Measurements from ENCODE around the gene NT5DC1. TPM values are rescaled to one million over a fixed set of nuclear protein-coding genes. Genes with fewer than 3 reads are reported as not detected.

Gene NT5DC1
- total RNA-seq, 8 experiments from 2014 or later = 6.0 to 27.8 (median 10.3) TPM

DNA sequence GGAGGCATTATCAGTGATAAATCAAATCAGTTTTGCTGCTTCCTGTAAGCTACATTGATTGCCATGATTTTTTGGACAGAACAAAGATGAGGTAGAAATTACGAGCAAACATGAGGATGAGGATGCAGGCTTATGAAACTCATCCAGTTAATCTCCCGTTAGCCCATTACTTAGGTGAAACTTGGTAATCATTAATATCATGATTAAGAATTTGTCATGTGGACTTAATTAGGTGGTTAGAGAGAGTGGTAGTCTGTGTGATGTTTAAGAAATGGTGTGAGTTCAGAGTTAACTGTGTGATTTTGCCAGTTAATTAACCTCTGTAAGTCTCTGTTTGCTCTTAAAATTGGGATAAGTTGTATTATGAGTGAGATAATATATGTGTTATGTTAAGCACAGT, 91.2 kb downstream of the NT5DC1 start:
- Histone ChIP-seq H3K27ac (no peak overlapping the region), H3K4me1 (replicated peaks in 1 of 2) (no peaks in the 10 kb centered on the region), H3K4me3 (no peak overlapping the region)
- in situ Hi-C loops (cut with MboI; ENCODE audit: low pct_unique_long_range_greater_than_20kb in 2 of 9, low sequenced_read_pairs in 9 of 9, unreplicated experiment in 9 of 9) = no loop called here
- 80 to 100% (median 100%) methylated on average over 2 of the region's 2 CpGs; no CpG with 5 or more reads in 1 of the 10 experiments for WGBS, 10 experiments
- no peak for ATAC-seq (replicated peaks in 6 of 8)

DNA sequence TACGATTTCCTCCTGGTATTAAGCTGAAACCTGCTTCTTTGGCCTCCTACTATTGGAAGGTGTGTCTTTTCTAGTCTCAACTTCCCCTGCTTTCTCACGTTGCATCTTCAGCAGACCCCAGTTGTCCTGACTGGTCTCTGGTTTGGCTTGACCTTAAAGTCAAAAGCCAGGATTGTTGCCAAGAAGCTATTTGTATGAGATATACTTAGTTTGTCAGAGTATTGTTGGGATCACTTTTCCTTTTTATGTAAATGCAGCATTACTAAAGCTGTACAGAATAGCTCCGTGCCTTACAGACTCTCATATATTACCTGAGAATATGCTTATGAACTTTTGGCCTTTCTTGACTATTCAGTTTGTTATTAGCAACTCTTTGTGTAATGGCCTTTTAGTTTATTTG, 92.1 kb downstream of the NT5DC1 start:
- Histone ChIP-seq H3K4me3 (no peak overlapping the region), H3K27ac (no peak overlapping the region), H3K4me1 (replicated peaks in 1 of 2) (no peaks in the 10 kb centered on the region)
- in situ Hi-C loops (cut with MboI; ENCODE audit: low pct_unique_long_range_greater_than_20kb in 2 of 9, low sequenced_read_pairs in 9 of 9, unreplicated experiment in 9 of 9) = no loop called here
- 57 to 89% (median 79%) methylated on average over 1 to 3 of the region's 3 CpGs for WGBS, 10 experiments
- no peak for ATAC-seq (replicated peaks in 6 of 8)

DNA sequence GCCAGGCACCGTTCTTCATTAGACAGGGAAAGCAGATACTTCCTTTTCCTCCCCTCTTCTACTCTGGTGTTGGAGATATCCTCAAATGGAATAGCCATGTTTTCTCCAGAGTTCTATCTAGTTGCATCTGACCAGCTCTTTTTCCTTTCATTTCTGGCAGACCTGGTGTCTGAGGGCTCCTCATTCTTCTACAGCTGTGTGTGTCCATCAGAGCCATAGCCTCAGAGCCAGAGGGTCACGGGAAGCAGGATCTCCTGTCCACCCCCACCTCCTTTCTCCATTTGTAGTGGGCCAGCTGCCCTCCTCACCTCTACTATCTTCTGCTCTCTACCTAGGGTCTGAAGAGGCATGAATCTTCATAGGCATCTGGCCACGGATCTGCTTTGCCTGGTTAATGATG, 96.2 kb downstream of the NT5DC1 start:
- ATAC-seq (replicated peaks in 6 of 8) = no peak
- in situ Hi-C loops (cut with MboI; ENCODE audit: low pct_unique_long_range_greater_than_20kb in 2 of 9, low sequenced_read_pairs in 9 of 9, unreplicated experiment in 9 of 9) = no loop called here
- H3K4me1 ChIP-seq (replicated peaks in 1 of 2) = no peaks in the 10 kb centered on the region
- H3K4me3 ChIP-seq = no peak overlapping the region
- H3K27ac ChIP-seq = no peak overlapping the region
- 40 to 100% (median 94%) methylated on average over 1 to 3 of the region's 3 CpGs; no CpG with 5 or more reads in 3 of the 10 experiments for WGBS, 10 experiments

DNA sequence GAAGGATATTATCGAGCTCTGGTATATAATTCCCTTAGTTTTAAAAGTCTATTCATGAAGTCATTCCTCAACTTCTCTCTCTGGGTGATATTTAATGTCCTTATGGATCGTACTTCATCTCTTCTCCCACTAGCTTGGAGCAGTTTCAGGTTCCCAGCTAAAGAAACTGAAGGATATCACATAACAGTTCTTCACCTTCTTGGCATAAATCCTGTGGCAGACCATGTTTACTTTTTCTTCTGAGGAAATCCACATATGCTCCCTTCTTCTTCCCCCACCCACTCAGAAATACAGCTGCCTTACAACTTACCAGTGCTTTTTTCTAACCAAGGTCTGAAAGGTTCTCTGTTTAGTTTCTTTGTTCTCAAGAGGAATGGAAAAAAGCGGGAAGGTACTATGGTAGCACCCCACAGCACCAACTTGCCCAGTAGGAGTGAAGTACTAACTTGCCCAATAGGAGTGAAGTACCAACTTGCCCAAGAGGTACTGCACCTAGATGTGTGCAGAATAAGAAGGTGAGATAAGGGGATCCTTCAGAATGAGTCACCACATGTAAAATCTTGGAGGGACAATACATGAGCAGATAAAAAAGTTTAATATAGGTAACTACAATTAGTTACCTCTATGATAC, 100.1 kb downstream of the NT5DC1 start:
- no peak overlapping the region for H3K4me3 ChIP-seq
- in situ Hi-C loops (cut with MboI; ENCODE audit: low pct_unique_long_range_greater_than_20kb in 2 of 9, low sequenced_read_pairs in 9 of 9, unreplicated experiment in 9 of 9) = loop anchor here in 1 of 9 experiments (25.0 kb wide), 1 partner anchor 88 kb away; the partner anchor contains the start of gene NT5DC1
- 78 to 100% (median 99%) methylated on average over 2 to 3 of the region's 3 CpGs for WGBS, 10 experiments
- ATAC-seq (replicated peaks in 6 of 8) = no peak
- H3K27ac ChIP-seq = no peak overlapping the region
- no peaks in the 10 kb centered on the region for H3K4me1 ChIP-seq (replicated peaks in 1 of 2)

DNA sequence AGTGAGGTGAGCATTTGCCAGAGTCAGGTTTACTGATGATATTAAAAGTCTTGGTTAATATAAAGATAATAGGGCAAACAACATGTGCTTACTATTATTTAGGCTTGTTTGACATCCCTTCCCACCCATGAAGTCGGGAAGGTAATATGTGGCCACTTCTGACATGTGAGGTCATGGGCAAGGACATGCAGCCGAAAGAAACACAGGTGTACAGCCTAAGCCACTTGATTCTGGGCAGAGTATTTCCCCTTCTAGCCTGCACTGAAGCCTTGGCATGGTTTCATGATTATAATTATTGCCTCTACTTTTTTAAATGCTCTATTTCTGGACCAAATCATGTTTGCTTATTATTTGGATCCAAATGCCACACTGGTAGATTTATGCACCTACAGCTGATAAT, 100.9 kb downstream of the NT5DC1 start:
- in situ Hi-C loops (cut with MboI; ENCODE audit: low pct_unique_long_range_greater_than_20kb in 2 of 9, low sequenced_read_pairs in 9 of 9, unreplicated experiment in 9 of 9) = loop anchor here in 1 of 9 experiments (25.0 kb wide), 1 partner anchor 89 kb away; the partner anchor contains the start of gene NT5DC1
- Histone ChIP-seq H3K4me1 (replicated peaks in 1 of 2) (no peaks in the 10 kb centered on the region), H3K4me3 (no peak overlapping the region), H3K27ac (no peak overlapping the region)
- 71 to 100% (median 89%) methylated on average over 1 to 2 of the region's 2 CpGs; no CpG with 5 or more reads in 4 of the 10 experiments for WGBS, 10 experiments
- ATAC-seq (replicated peaks in 6 of 8) = no peak

DNA sequence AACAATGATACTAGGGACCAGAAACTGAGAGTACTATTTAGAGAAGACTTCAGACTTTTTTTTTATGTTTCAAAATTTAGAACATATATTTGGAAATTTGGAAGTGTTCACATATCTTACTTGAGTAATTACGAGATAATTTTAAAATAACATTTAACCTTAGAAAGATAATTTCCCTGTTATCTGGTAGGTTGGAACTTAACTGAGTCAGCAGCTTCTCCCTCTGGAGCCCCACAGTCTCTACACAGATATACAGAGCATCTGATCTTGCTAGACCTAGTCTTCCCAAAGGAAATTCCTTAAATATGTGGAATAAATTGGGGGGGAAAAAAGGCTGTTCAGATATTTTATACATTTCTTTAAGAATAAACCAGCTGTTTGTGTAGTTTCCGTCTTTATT, 104.6 kb downstream of the NT5DC1 start:
- H3K27ac ChIP-seq = no peak overlapping the region
- H3K4me3 ChIP-seq = no peak overlapping the region
- in situ Hi-C loops (cut with MboI; ENCODE audit: low pct_unique_long_range_greater_than_20kb in 2 of 9, low sequenced_read_pairs in 9 of 9, unreplicated experiment in 9 of 9) = loop anchor here in 1 of 9 experiments (25.0 kb wide), 1 partner anchor 93 kb away; the partner anchor contains the start of gene NT5DC1
- ATAC-seq (replicated peaks in 6 of 8) = no peak
- WGBS, 10 experiments = 55 to 100% (median 75%) methylated on average over 1 to 2 of the region's 2 CpGs; no CpG with 5 or more reads in 1 of the 10 experiments
- H3K4me1 ChIP-seq (replicated peaks in 1 of 2) = no peaks in the 10 kb centered on the region

DNA sequence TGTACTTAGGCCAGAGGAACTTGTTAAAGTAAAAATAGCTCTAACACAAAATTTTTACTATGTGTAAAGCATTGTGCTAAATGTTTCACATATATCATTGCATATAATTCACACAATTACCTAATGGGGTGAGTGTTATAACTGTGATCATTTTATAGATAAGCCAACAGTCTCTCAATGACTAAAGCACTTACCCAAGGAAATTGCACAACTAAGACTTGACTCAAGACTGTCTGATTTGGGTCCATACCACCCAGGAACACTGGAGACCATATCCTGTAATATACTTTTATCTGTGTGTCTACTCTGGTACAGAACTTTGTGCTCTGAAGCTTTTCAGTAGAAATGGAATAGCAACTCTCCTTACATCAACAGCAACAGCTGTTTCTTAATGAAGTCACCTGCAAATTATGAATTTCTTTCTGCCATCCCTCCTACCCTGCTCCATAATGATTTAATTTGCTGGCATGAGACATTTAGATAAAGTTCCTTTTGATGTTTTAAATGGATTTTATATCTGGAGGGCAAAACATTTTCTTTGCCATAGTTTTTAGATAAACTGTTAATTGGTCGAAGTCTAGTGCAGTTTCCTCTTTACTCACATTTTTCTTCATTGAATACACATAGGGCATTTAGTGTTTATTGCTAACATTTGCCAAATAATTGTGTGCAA, 105.7 kb downstream of the NT5DC1 start:
- in situ Hi-C loops (cut with MboI; ENCODE audit: low pct_unique_long_range_greater_than_20kb in 2 of 9, low sequenced_read_pairs in 9 of 9, unreplicated experiment in 9 of 9) = loop anchor here in 1 of 9 experiments (25.0 kb wide), 1 partner anchor 94 kb away; the partner anchor contains the start of gene NT5DC1
- Histone ChIP-seq H3K4me1 (replicated peaks in 1 of 2) (no peaks in the 10 kb centered on the region), H3K27ac (no peak overlapping the region), H3K4me3 (no peak overlapping the region)
- 77 to 100% (median 100%) methylated on average over 1 of the region's 1 CpG for WGBS, 10 experiments
- ATAC-seq (replicated peaks in 6 of 8) = no peak

DNA sequence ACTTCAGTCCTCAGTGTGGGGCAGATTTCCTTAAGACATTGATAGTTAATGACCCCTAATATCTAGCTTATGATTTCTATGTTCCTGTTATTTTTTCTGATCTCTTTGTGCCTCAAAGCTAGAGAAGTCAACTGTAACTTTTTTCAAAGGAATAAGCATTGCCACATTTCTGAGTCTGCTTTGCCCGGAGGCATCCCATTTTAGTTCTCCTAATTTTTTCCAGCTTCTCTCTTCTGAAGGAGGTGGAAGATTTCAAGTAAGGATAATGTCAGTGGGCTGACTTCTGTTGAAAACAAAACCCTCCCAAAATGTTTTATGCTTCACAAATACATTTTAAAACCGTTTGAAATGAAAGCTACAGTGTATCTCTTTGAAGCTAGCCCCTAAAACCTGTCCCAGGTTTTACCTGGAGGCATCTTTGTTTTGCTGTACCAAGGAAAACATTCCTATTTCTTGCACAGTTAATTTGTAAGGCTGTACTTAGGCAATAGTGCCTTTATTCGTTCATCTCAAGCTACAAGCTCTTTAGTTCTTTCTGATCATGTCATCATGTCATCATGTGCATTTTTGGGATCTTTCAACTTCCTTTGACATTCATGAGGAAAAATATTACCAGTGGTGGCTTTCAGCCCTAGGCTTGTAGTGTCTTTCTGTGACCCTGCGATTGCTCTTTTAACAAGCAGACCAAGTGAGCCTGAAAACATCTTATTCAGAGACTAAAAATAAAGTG, 107.6 kb downstream of the NT5DC1 start:
- no peak overlapping the region for H3K4me3 ChIP-seq
- H3K27ac ChIP-seq = no peak overlapping the region
- H3K4me1 ChIP-seq (replicated peaks in 1 of 2) = no peaks in the 10 kb centered on the region
- in situ Hi-C loops (cut with MboI; ENCODE audit: low pct_unique_long_range_greater_than_20kb in 2 of 9, low sequenced_read_pairs in 9 of 9, unreplicated experiment in 9 of 9) = loop anchor here in 1 of 9 experiments (25.0 kb wide), 1 partner anchor 96 kb away; the partner anchor contains the start of gene NT5DC1
- WGBS, 10 experiments = 10 to 92% (median 76%) methylated on average over 1 to 4 of the region's 4 CpGs; no CpG with 5 or more reads in 1 of the 10 experiments
- no peak for ATAC-seq (replicated peaks in 6 of 8)

DNA sequence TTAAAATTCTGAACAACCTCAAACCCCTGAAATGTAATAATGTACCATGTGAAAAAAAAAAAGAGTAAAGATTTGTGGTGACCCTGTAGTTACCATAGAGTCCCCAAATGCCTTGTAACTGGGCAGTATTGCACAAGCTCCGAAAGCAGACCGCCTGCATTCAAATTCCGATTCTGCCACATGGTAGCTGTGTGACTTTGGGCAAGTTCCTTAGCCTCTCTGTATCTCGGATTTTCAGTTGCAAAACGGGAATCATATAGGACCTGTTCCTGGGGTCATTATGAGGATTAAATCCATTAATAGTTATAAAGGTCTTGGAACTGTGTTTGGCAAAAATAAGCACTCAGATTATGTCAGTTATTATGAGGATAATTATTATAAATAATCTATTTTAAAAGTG, 109.7 kb downstream of the NT5DC1 start:
- in situ Hi-C loops (cut with MboI; ENCODE audit: low pct_unique_long_range_greater_than_20kb in 2 of 9, low sequenced_read_pairs in 9 of 9, unreplicated experiment in 9 of 9) = loop anchor here in 1 of 9 experiments (25.0 kb wide), 1 partner anchor 98 kb away; the partner anchor contains the start of gene NT5DC1
- 60 to 94% (median 84%) methylated on average over 1 to 5 of the region's 5 CpGs; no CpG with 5 or more reads in 1 of the 10 experiments for WGBS, 10 experiments
- Histone ChIP-seq H3K27ac (no peak overlapping the region), H3K4me1 (replicated peaks in 1 of 2) (no peaks in the 10 kb centered on the region), H3K4me3 (no peak overlapping the region)
- no peak for ATAC-seq (replicated peaks in 6 of 8)

DNA sequence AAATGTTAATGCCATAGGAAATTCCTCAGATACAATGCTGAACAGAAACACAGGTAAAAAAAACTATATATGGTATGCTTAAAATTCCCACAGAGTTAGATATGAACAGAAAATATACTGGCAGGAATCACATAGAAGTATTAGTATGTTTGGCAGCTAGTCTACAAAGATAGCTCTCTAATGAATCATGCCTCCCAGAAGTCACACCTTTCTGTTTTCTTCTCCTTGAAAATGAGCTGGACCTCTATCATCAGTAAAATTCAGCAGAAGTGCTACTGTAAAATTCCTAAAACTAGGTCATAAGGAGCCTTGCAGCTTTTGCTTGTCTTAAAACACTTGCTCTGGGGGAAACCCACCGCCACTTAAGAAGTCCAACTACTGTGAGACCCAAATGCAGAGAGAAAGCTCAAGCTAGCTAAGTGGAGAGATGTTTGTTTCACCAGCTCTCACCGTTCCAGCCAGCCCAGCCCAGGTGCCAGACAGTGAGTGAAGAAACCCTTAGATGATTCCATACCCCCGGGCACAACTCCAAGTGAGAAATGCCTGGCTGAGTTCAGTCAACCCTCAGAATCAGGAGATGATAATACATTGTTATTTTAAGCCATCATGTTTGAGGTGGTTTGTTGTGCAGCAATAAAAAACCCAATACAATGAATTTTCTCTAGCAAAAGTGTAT, 110.2 kb downstream of the NT5DC1 start:
- ATAC-seq (replicated peaks in 6 of 8) = peak in 2 of 8 experiments; percentile 39
- Histone ChIP-seq H3K4me3 (no peak overlapping the region), H3K27ac (no peak overlapping the region), H3K4me1 (replicated peaks in 1 of 2) (no peaks in the 10 kb centered on the region)
- in situ Hi-C loops (cut with MboI; ENCODE audit: low pct_unique_long_range_greater_than_20kb in 2 of 9, low sequenced_read_pairs in 9 of 9, unreplicated experiment in 9 of 9) = loop anchor here in 1 of 9 experiments (25.0 kb wide), 1 partner anchor 99 kb away; the partner anchor contains the start of gene NT5DC1
- WGBS, 10 experiments = 44 to 100% (median 90%) methylated on average over 2 to 3 of the region's 3 CpGs; no CpG with 5 or more reads in 3 of the 10 experiments

DNA sequence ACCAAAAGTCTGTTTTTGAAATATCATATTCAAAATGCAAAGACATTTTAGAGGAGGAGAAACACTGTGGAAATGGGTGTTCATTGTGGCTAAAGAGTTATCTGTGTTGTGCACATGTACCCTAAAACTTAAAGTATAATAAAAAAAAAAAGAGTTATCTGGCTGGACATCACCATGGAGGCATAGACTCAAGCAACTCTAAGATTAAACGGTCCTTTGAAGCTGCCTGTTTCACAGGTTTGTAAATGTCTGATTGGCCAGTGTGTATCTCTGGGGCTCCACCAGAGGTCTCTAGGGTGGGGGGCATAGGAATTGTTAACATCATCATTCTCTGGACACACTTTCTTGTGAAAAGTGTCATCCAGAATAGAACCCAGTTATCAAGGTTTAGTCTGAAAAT, 114.0 kb downstream of the NT5DC1 start:
- WGBS, 10 experiments = 50 to 100% (median 80%) methylated on average over 1 of the region's 1 CpG; no CpG with 5 or more reads in 3 of the 10 experiments
- no peak for ATAC-seq (replicated peaks in 6 of 8)
- in situ Hi-C loops (cut with MboI; ENCODE audit: low pct_unique_long_range_greater_than_20kb in 2 of 9, low sequenced_read_pairs in 9 of 9, unreplicated experiment in 9 of 9) = loop anchor here in 1 of 9 experiments (25.0 kb wide), 1 partner anchor 102 kb away; the partner anchor contains the start of gene NT5DC1
- Histone ChIP-seq H3K4me1 (replicated peaks in 1 of 2) (no peaks in the 10 kb centered on the region), H3K4me3 (no peak overlapping the region), H3K27ac (no peak overlapping the region)

DNA sequence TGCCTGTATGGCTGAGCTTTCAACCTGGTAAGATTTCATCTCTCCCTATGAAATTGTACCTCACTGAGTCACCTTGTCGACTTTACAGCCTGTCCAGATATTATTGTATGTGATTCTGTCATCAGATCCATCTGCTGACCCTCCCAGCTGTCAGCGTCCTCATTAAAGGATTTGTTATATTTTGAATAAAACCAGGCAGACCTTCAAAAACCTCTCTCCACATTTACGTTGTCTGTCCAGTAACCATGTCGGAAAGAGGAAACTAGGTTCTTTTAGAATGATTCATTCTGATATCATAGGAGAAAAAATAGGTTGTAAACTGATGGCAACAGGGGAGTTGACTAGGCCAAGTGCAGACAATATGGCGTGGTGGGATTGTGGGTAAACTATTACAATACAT, 114.8 kb downstream of the NT5DC1 start:
- 52 to 100% (median 81%) methylated on average over 1 to 5 of the region's 5 CpGs; no CpG with 5 or more reads in 2 of the 10 experiments for WGBS, 10 experiments
- no peak overlapping the region for H3K4me3 ChIP-seq
- no peak overlapping the region for H3K27ac ChIP-seq
- H3K4me1 ChIP-seq (replicated peaks in 1 of 2) = no peaks in the 10 kb centered on the region
- ATAC-seq (replicated peaks in 6 of 8) = no peak
- in situ Hi-C loops (cut with MboI; ENCODE audit: low pct_unique_long_range_greater_than_20kb in 2 of 9, low sequenced_read_pairs in 9 of 9, unreplicated experiment in 9 of 9) = loop anchor here in 1 of 9 experiments (25.0 kb wide), 1 partner anchor 103 kb away; the partner anchor contains the start of gene NT5DC1
